Right lobe of liver (tissue), 4 donors: ENCODE data around the gene MMP11.

ENCODE experiments used
- CTCF ChIP-seq, 4 donors: fragments of 200-600 bp in 3 of 4; fragments of 450-650 bp in 1 of 4; IDR thresholded peaks; one replicate each; pipeline versions ENCODE4 v1.5.1 to v1.8.0; 2016 to 2022; ENCODE audit warnings: antibody characterized with exemption in 4 of 4, mild to moderate bottlenecking in 2 of 4
- POLR2A ChIP-seq: fragments of 450-650 bp; IDR thresholded peaks from one replicate; pipeline ENCODE4 v1.6.1; 2017; ENCODE audit warnings: antibody characterized with exemption, mild to moderate bottlenecking
- donor health status: DM: no; HTN: no; CAD: no.
- donor health status: DM: no; HTN: no; CAD: no.
- donor health status: DM: no; HTN: yes; CAD: no.

GRCh38 chr22:23796461-23796860, 23.8 kb downstream of the MMP11 start:
- no peak for TF ChIP-seq CTCF (IDR thresholded peaks at IDR 0.05)
- TF ChIP-seq POLR2A = no peak
